ENCODE measurements around the gene ZNF878.
A peak's percentile ranks its signal among the peaks of the same experiment; 100 is the strongest.
"Not testable (repeated sequence)": the region's sequence is repeated elsewhere in the genome, so short reads cannot be mapped to it uniquely, and the experiment has no call there.

The ZNF878 gene

GRCh38 chr19:12052497-12053169 is at the start of gene ZNF878:
TSS of gene ZNF878 (minus strand) at chr19:12052961. CDS start at chr19:12052801, 160 bp downstream.
- DNase-seq = peak; percentile 88

- DNase-seq = no peak
These were observed 45.3 kb upstream of the ZNF878 start for GRCh38 chr19:12098040-12098439.

- no peak for DNase-seq
These were observed 42.5 kb upstream of the ZNF878 start for GRCh38 chr19:12095111-12095790.

GRCh38 chr19:12093777-12094176 is 41.0 kb upstream of the ZNF878 start:
- no peak for DNase-seq

GRCh38 chr19:12092956-12093355 is 40.2 kb upstream of the ZNF878 start:
- DNase-seq = no peak

GRCh38 chr19:12092065-12092867 is 39.5 kb upstream of the ZNF878 start:
- DNase-seq = peak; percentile 92

- peak; percentile 78 for DNase-seq
These were observed 38.0 kb upstream of the ZNF878 start for GRCh38 chr19:12090807-12091206.

- no peak for DNase-seq
These were observed 32.5 kb upstream of the ZNF878 start for GRCh38 chr19:12085074-12085818.

- not testable (repeated sequence) for DNase-seq
These were observed 30.6 kb upstream of the ZNF878 start for GRCh38 chr19:12083336-12083735.

GRCh38 chr19:12077375-12077774 is 24.6 kb upstream of the ZNF878 start:
- DNase-seq = no peak

- DNase-seq = not testable (repeated sequence)
These were observed 23.6 kb upstream of the ZNF878 start for GRCh38 chr19:12076331-12076730.

- DNase-seq = no peak
These were observed 22.9 kb upstream of the ZNF878 start for GRCh38 chr19:12075538-12076139.

- DNase-seq = peak; percentile 97
These were observed 12.1 kb upstream of the ZNF878 start, which contains the start of gene ZNF844 for GRCh38 chr19:12064590-12065538. TSS of gene ZNF844 (plus strand) at chr19:12064731. CDS start at chr19:12064874, 143 bp downstream.

GRCh38 chr19:12055784-12056183 is 3.0 kb upstream of the ZNF878 start:
- DNase-seq = no peak

GRCh38 chr19:12052091-12052496 is 667 bp downstream of the ZNF878 start:
- no peak for DNase-seq

GRCh38 chr19:12047868-12048267 is 4.9 kb downstream of the ZNF878 start:
- DNase-seq = no peak

GRCh38 chr19:12043752-12044422 is 8.9 kb downstream of the ZNF878 start:
- no peak for DNase-seq

GRCh38 chr19:12042893-12043292 is 9.9 kb downstream of the ZNF878 start:
- DNase-seq = no peak

GRCh38 chr19:12035220-12036172 is 17.3 kb downstream of the ZNF878 start, which contains the start of gene ZNF433:
TSS of gene ZNF433 (minus strand) at chr19:12035679. CDS start at chr19:12035539, 140 bp downstream.
- peak; percentile 95 for DNase-seq
